ENCODE data around the gene UBD. TPM values are rescaled to one million over a fixed set of nuclear protein-coding genes. Genes with fewer than 3 reads are reported as not detected.

The UBD gene
- total RNA-seq, 4 donors from 2014 or later, result 0.31 to 0.47 (median 0.40) TPM; not detected in 1

GRCh38 chr6:29564875-29565274 is 5.3 kb upstream of the UBD start:
- Histone ChIP-seq H3K4me3 (no peak overlapping the region), H3K27ac (no peak overlapping the region), H3K4me1 (no peaks in the 10 kb centered on the region), H3K27me3 (peaks cover 37% of the 10 kb centered on the region), H3K9me3 (no peaks in the 10 kb centered on the region), H3K36me3 (no peaks in the 10 kb centered on the region)
- ATAC-seq, result no peak
- TF ChIP-seq EP300 (IDR thresholded peaks at IDR 0.05), result no peak
- no peak for TF ChIP-seq CTCF (IDR thresholded peaks at IDR 0.05)
- TF ChIP-seq POLR2AphosphoS5 (IDR thresholded peaks at IDR 0.05), result no peak
- no peak for TF ChIP-seq POLR2A (IDR thresholded peaks at IDR 0.05)

- H3K27ac ChIP-seq, result no peak overlapping the region
- no peak for ATAC-seq
- 72 to 84% methylated on average over 3 of the region's 3 CpGs for WGBS, 2 donors (ENCODE audit: low coverage in 1 of 2)
These were observed 4.0 kb upstream of the UBD start for GRCh38 chr6:29563435-29563965.

GRCh38 chr6:29561606-29562181 is 2.2 kb upstream of the UBD start:
- 33 to 43% methylated on average over 1 of the region's 1 CpG for WGBS, 2 donors (ENCODE audit: low coverage in 1 of 2)
- ATAC-seq, result no peak
- peaks cover 45% of the 10 kb centered on the region for H3K27me3 ChIP-seq

More at GRCh38 chr6:29563435-29563965, 4.0 kb upstream of the UBD start:
- no peaks in the 10 kb centered on the region for H3K4me1 ChIP-seq
- no peak overlapping the region for H3K4me3 ChIP-seq
- TF ChIP-seq POLR2A (IDR thresholded peaks at IDR 0.05) (no peak), CTCF (IDR thresholded peaks at IDR 0.05) (no peak), POLR2AphosphoS5 (IDR thresholded peaks at IDR 0.05) (no peak), EP300 (IDR thresholded peaks at IDR 0.05) (no peak)
- peaks cover 34% of the 10 kb centered on the region for H3K27me3 ChIP-seq
- H3K36me3 ChIP-seq, result no peaks in the 10 kb centered on the region
- H3K9me3 ChIP-seq, result no peaks in the 10 kb centered on the region

GRCh38 chr6:29561091-29561490 is 1.6 kb upstream of the UBD start:
- Histone ChIP-seq H3K27me3 (peaks cover 45% of the 10 kb centered on the region), H3K9me3 (no peaks in the 10 kb centered on the region), H3K4me1 (no peaks in the 10 kb centered on the region), H3K4me3 (no peak overlapping the region), H3K27ac (no peak overlapping the region), H3K36me3 (no peaks in the 10 kb centered on the region)
- no peak for ATAC-seq
- TF ChIP-seq EP300 (IDR thresholded peaks at IDR 0.05), result no peak
- no peak for TF ChIP-seq POLR2AphosphoS5 (IDR thresholded peaks at IDR 0.05)
- TF ChIP-seq POLR2A (IDR thresholded peaks at IDR 0.05), result no peak
- TF ChIP-seq CTCF (IDR thresholded peaks at IDR 0.05), result no peak

More at GRCh38 chr6:29561606-29562181, 2.2 kb upstream of the UBD start:
- Histone ChIP-seq H3K4me3 (no peak overlapping the region), H3K4me1 (no peaks in the 10 kb centered on the region), H3K36me3 (no peaks in the 10 kb centered on the region), H3K27ac (no peak overlapping the region), H3K9me3 (no peaks in the 10 kb centered on the region)
- no peak for TF ChIP-seq POLR2AphosphoS5 (IDR thresholded peaks at IDR 0.05)
- no peak for TF ChIP-seq EP300 (IDR thresholded peaks at IDR 0.05)
- TF ChIP-seq POLR2A (IDR thresholded peaks at IDR 0.05), result no peak
- TF ChIP-seq CTCF (IDR thresholded peaks at IDR 0.05), result no peak

GRCh38 chr6:29558439-29559079 is 973 bp downstream of the UBD start:
- Histone ChIP-seq H3K9me3 (no peaks in the 10 kb centered on the region), H3K4me1 (peaks cover 0 to 9% (median 5%) of the 10 kb centered on the region in 3 donors), H3K27ac (no peak overlapping the region), H3K4me3 (no peak overlapping the region), H3K27me3 (peaks cover 58% of the 10 kb centered on the region), H3K36me3 (no peaks in the 10 kb centered on the region)
- TF ChIP-seq POLR2A (IDR thresholded peaks at IDR 0.05) (no peak), EP300 (IDR thresholded peaks at IDR 0.05) (no peak), POLR2AphosphoS5 (IDR thresholded peaks at IDR 0.05) (no peak), CTCF (IDR thresholded peaks at IDR 0.05) (no peak)
- no peak for ATAC-seq
- 90 to 91% methylated on average over 6 to 17 of the region's 22 CpGs for whole genome bisulfite sequencing, 2 donors (ENCODE audit: low coverage in 1 of 2)
